T-cell (primary cell): Measurements from ENCODE around the gene TRIM41. TPM values are rescaled to one million over a fixed set of nuclear protein-coding genes. Genes with fewer than 3 reads are reported as not detected.

Experiments
- ATAC-seq, 4 experiments: fragments of 200-7000 bp in 3 of 4; fragments of 150-1000 bp in 1 of 4; cut with Tn5 transposase; replicated peaks in 1 of 4; 1 replicate in 3 of 4; 2 replicates in 1 of 4; pipeline ENCODE4 v1.10.0; 2021; ENCODE audit warnings: moderate library complexity in 3 of 4, mild to moderate bottlenecking in 2 of 4, moderate number of reproducible peaks in 1 of 4
- CTCF ChIA-PET, 2 donors: fragments of 300-600 bp; sonication (Branson Sonifier 250); formaldehyde crosslinking; loops; one replicate each; lab custom pipeline; 2022; ENCODE audit warnings: antibody characterized with exemption in 2 of 2; lab: Charles Lee
- POLR2A ChIA-PET, 2 donors: fragments of 300-600 bp; sonication (Branson Sonifier 250); formaldehyde crosslinking; loops; one replicate each; lab custom pipeline; 2022; ENCODE audit warnings: antibody characterized with exemption in 2 of 2; lab: Charles Lee
- DNase-seq, 35 experiments: peaks; one replicate each; pipeline versions ENCODE4 v3.0.0 to v3.0.0-alpha.2; 2013 to 2023
- H3K27ac ChIP-seq: one replicate; pipeline ENCODE4 v1.5.1; 2013; ENCODE audit warnings: low read length
- H3K27me3 ChIP-seq, 2 experiments: replicated peaks in 1 of 2; 1 replicate in 1 of 2; 2 replicates in 1 of 2; pipeline versions ENCODE4 v1.6.1 to v1.7.0; 2013; ENCODE audit warnings: low read length in 1 of 2, mixed read lengths in 1 of 2; ENCODE audit not compliant: control insufficient read depth in 2 of 2, insufficient read depth in 2 of 2; ENCODE audit errors: extremely low read depth in 1 of 2
- H3K36me3 ChIP-seq, 2 donors: 1 replicate in 1 of 2; 2 replicates in 1 of 2; pipeline versions ENCODE4 v1.6.1 to v1.7.0; 2013; ENCODE audit warnings: low read length in 1 of 2; ENCODE audit not compliant: control insufficient read depth in 2 of 2, insufficient read depth in 1 of 2; ENCODE audit errors: extremely low read depth in 1 of 2
- H3K4me1 ChIP-seq, 2 experiments: 1 replicate in 1 of 2; 2 replicates in 1 of 2; pipeline versions ENCODE4 v1.6.1 to v1.7.0; 2013; ENCODE audit warnings: low read length in 2 of 2, mixed read lengths in 1 of 2; ENCODE audit not compliant: insufficient read depth in 2 of 2, control insufficient read depth in 1 of 2; ENCODE audit errors: extremely low read depth in 1 of 2
- H3K4me3 ChIP-seq, 2 donors: 1 replicate in 1 of 2; 2 replicates in 1 of 2; pipeline versions ENCODE4 v1.5.1 to v1.7.0; 2013; ENCODE audit warnings: mild to moderate bottlenecking in 2 of 2, low read length in 1 of 2, moderate library complexity in 1 of 2; ENCODE audit not compliant: control insufficient read depth in 1 of 2; ENCODE audit errors: extremely low read depth in 1 of 2
- H3K9me3 ChIP-seq: 2 replicates; pipeline ENCODE4 v1.7.0; 2013
- H3K27ac Mint-ChIP-seq, 2 donors: one replicate each; pipeline ENCODE4 v1.8.0; 2020 to 2021; ENCODE audit warnings: mild to moderate bottlenecking in 2 of 2, mixed read lengths in 2 of 2
- H3K27me3 Mint-ChIP-seq, 2 donors: one replicate each; pipeline ENCODE4 v1.8.0; 2021 to 2022; ENCODE audit warnings: mixed read lengths in 2 of 2
- H3K36me3 Mint-ChIP-seq: one replicate; pipeline ENCODE4 v1.8.0; 2021; ENCODE audit warnings: mixed read lengths
- H3K4me1 Mint-ChIP-seq, 3 donors: one replicate each; pipeline ENCODE4 v1.8.0; 2020 to 2022; ENCODE audit warnings: mixed read lengths in 3 of 3, mild to moderate bottlenecking in 1 of 3
- H3K4me3 Mint-ChIP-seq, 3 donors: one replicate each; pipeline ENCODE4 v1.8.0; 2020 to 2022; ENCODE audit warnings: mild to moderate bottlenecking in 3 of 3, mixed read lengths in 3 of 3, moderate library complexity in 3 of 3
- H3K9me3 Mint-ChIP-seq, 3 donors: one replicate each; pipeline ENCODE4 v1.8.0; 2020 to 2022; ENCODE audit warnings: mixed read lengths in 3 of 3
- WGBS: methylation state at CpG from one replicate; pipeline ENCODE4 v1.1.5; 2013; ENCODE audit warnings: missing lambda C conversion rate; ENCODE audit not compliant: insufficient coverage; 5-methylcytosine and 5-hydroxymethylcytosine counted together
- total RNA-seq, 35 experiments: library from RNA in 6 of 35; stranded (reverse) in 6 of 35; fragments of 120-200 nt in 1 of 35; gene quantifications; one replicate each; pipeline versions ENCODE4 v1.2.1 to v1.2.4 and lab custom pipeline; 2013 to 2026

The TRIM41 gene
- total RNA-seq, 5 donors from 2014 or later (not counting 1 experiment from before 2014, with no cell fraction given): 32.2 to 46.2 (median 36.7) TPM

GRCh38 chr5:181188700-181189362 lies 34.2 kb upstream of the TRIM41 start:
- Histone ChIP-seq H3K36me3 (no peaks in the 10 kb centered on the region), H3K27me3 (no peaks in the 10 kb centered on the region), H3K4me1 (peaks cover 9 to 59% of the 10 kb centered on the region in 2 experiments), H3K4me3 (peak overlapping the region; percentile 70 to 99), H3K27ac (peak overlapping the region; percentile 45), H3K9me3 (no peaks in the 10 kb centered on the region)
- 0% methylated on average over 24 of the region's 35 CpGs for WGBS
- H3K9me3 Mint-ChIP-seq: peaks cover 0 to 4% (median 0%) of the 10 kb centered on the region in 3 donors
- peak overlapping the region; percentile 94 to 95 (median 94) for H3K4me3 Mint-ChIP-seq
- H3K27me3 Mint-ChIP-seq: peaks cover 6 to 12% of the 10 kb centered on the region in 2 donors
- H3K4me1 Mint-ChIP-seq: peaks cover 54 to 72% (median 57%) of the 10 kb centered on the region in 3 donors
- peak overlapping the region; percentile 94 to 95 for H3K27ac Mint-ChIP-seq
- peak; percentile 0 to 15 (median 1) for ATAC-seq
- DNase-seq: peak in 32 of 35 experiments; percentile 40 to 90 (median 72)
- ChIA-PET CTCF (interaction anchor here in 1 of 2 donors (0.8 to 3.8 kb wide), 4 partner anchors 14 to 55 kb away, joined by 3 to 20 read pairs (median 6); partner anchors contain the start of gene RACK1), POLR2A (interaction anchor here (0.5 to 0.7 kb wide), 4 partner anchors 16 to 34 kb away, joined by 3 to 11 read pairs (median 4); partner anchors contain the start of genes TRIM41 (in 1 of the 2) and TRIM7 (in 1 of the 2))
- H3K36me3 Mint-ChIP-seq: peaks cover 10% of the 10 kb centered on the region

GRCh38 chr5:181189363-181189961 lies 33.6 kb upstream of the TRIM41 start:
- Mint-ChIP-seq H3K36me3 (peaks cover 10% of the 10 kb centered on the region), H3K4me3 (peak overlapping the region; percentile 94 to 95 (median 94)), H3K4me1 (peaks cover 50 to 67% (median 52%) of the 10 kb centered on the region in 3 donors), H3K27me3 (peaks cover 6 to 12% of the 10 kb centered on the region in 2 donors), H3K9me3 (peaks cover 0 to 4% (median 0%) of the 10 kb centered on the region in 3 donors), H3K27ac (peak overlapping the region; percentile 94 to 95)
- POLR2A ChIA-PET: interaction anchor here (0.6 to 0.9 kb wide), 3 partner anchors 16 to 34 kb away, joined by 3 to 4 read pairs (median 3); partner anchors contain the start of genes TRIM41 (in 1 of the 2) and TRIM7 (in 1 of the 2)
- Histone ChIP-seq H3K27ac (peak overlapping the region; percentile 45), H3K4me3 (peak overlapping the region; percentile 70 to 99), H3K27me3 (no peaks in the 10 kb centered on the region), H3K4me1 (peaks cover 6 to 55% of the 10 kb centered on the region in 2 experiments), H3K9me3 (no peaks in the 10 kb centered on the region), H3K36me3 (no peaks in the 10 kb centered on the region)
- CTCF ChIA-PET: interaction anchor here in 1 of 2 donors (1.2 to 3.8 kb wide), 5 partner anchors 14 to 72 kb away, joined by 3 to 20 read pairs (median 6); partner anchors contain the start of genes RACK1, TRIM41 and TRIM52
- ATAC-seq: peak; percentile 19 to 47 (median 34)
- DNase-seq: peak in 24 of 35 experiments; percentile 28 to 82 (median 43)
- WGBS: 0% methylated on average over 27 of the region's 41 CpGs

- peaks cover 45 to 62% (median 47%) of the 10 kb centered on the region in 3 donors for H3K4me1 Mint-ChIP-seq
- peak overlapping the region; percentile 70 to 99 for H3K4me3 ChIP-seq
- CTCF ChIA-PET: interaction anchor here in 1 of 2 donors (1.2 to 3.8 kb wide), 5 partner anchors 15 to 71 kb away, joined by 3 to 20 read pairs (median 6); partner anchors contain the start of genes RACK1, TRIM41 and TRIM52
- WGBS: under 1% methylated on average over 49 of the region's 52 CpGs
- peaks cover 0 to 4% (median 0%) of the 10 kb centered on the region in 3 donors for H3K9me3 Mint-ChIP-seq
- peak overlapping the region; percentile 94 to 95 (median 94) for H3K4me3 Mint-ChIP-seq
- peaks cover 3 to 49% of the 10 kb centered on the region in 2 experiments for H3K4me1 ChIP-seq
- H3K27me3 Mint-ChIP-seq: peaks cover 6 to 12% of the 10 kb centered on the region in 2 donors
- H3K9me3 ChIP-seq: no peaks in the 10 kb centered on the region
- POLR2A ChIA-PET: interaction anchor here (0.6 to 0.9 kb wide), 3 partner anchors 15 to 16 kb away, joined by 3 read pairs; partner anchors contain the start of gene TRIM7 (in 1 of the 2)
- peak; percentile 2 to 7 (median 4) for ATAC-seq
- H3K36me3 ChIP-seq: no peaks in the 10 kb centered on the region
- peak overlapping the region; percentile 87 to 94 for H3K27ac Mint-ChIP-seq
- H3K27ac ChIP-seq: peak overlapping the region; percentile 45
- no peaks in the 10 kb centered on the region for H3K27me3 ChIP-seq
- H3K36me3 Mint-ChIP-seq: peaks cover 10% of the 10 kb centered on the region
- peak in 10 of 35 experiments; percentile 27 to 64 (median 34) for DNase-seq
These were observed 32.9 kb upstream of the TRIM41 start for GRCh38 chr5:181189962-181190710.

GRCh38 chr5:181190711-181191525 lies 32.2 kb upstream of the TRIM41 start:
- DNase-seq (peak in 15 of 35 experiments; percentile 18 to 74 (median 39)), ATAC-seq (peak; percentile 6 to 13 (median 12))
- Mint-ChIP-seq H3K9me3 (peaks cover 0 to 4% (median 0%) of the 10 kb centered on the region in 3 donors), H3K4me1 (peaks cover 39 to 56% (median 41%) of the 10 kb centered on the region in 3 donors), H3K27ac (peak overlapping the region; percentile 95 to 96), H3K36me3 (peaks cover 10% of the 10 kb centered on the region), H3K27me3 (peaks cover 6 to 12% of the 10 kb centered on the region in 2 donors), H3K4me3 (peak overlapping the region; percentile 94 to 95 (median 94))
- WGBS: under 1% methylated on average over 64 of the region's 66 CpGs
- Histone ChIP-seq H3K27ac (peak overlapping the region; percentile 66), H3K27me3 (no peaks in the 10 kb centered on the region), H3K9me3 (no peaks in the 10 kb centered on the region), H3K4me1 (peaks cover 2 to 42% of the 10 kb centered on the region in 2 experiments), H3K4me3 (peak overlapping the region; percentile 70 to 99), H3K36me3 (no peaks in the 10 kb centered on the region)
- ChIA-PET CTCF (interaction anchor here in 1 of 2 donors (1.1 to 3.8 kb wide), 8 partner anchors 14 to 71 kb away, joined by 4 to 29 read pairs (median 6); partner anchors contain the start of genes RACK1, TRIM41, TRIM52 and TRIM7), POLR2A (interaction anchor here (0.5 to 1.8 kb wide), 4 partner anchors 15 to 32 kb away, joined by 3 to 5 read pairs (median 4); partner anchors contain the start of gene TRIM41 (in 2 of the 2))
